Colonic mucosa (tissue), 4 donors: ENCODE results near the gene CD72. TPM values are rescaled to one million over a fixed set of nuclear protein-coding genes. Genes with fewer than 3 reads are reported as not detected.
A peak's percentile ranks its signal among the peaks of the same experiment; 100 is the strongest.
"Not testable (repeated sequence)": the region's sequence is repeated elsewhere in the genome, so short reads cannot be mapped to it uniquely, and the experiment has no call there.

ENCODE experiments used
- DNase-seq: peaks from one replicate; pipeline ENCODE4 v3.0.0-alpha.2; 2020
- H3K27ac ChIP-seq: fragments of 200-600 bp; one replicate; pipeline ENCODE4 v1.8.0; 2021
- H3K27me3 ChIP-seq: fragments of 200-600 bp; one replicate; pipeline ENCODE4 v1.8.0; 2021
- H3K36me3 ChIP-seq: fragments of 200-600 bp; one replicate; pipeline ENCODE4 v1.8.0; 2021
- H3K4me1 ChIP-seq: fragments of 200-600 bp; one replicate; pipeline ENCODE4 v1.8.0; 2021; ENCODE audit warnings: mild to moderate bottlenecking
- H3K4me3 ChIP-seq: fragments of 200-600 bp; one replicate; pipeline ENCODE4 v1.8.0; 2021
- H3K9ac ChIP-seq, 2 donors: one replicate each; pipeline ENCODE4 v1.7.0; 2013; ENCODE audit warnings: control low read depth in 2 of 2, low read depth in 2 of 2, low read length in 2 of 2
- H3K9me3 ChIP-seq: fragments of 200-600 bp; one replicate; pipeline ENCODE4 v1.8.0; 2021
- intact Hi-C: fragments of 100-400 bp; cut with DNase I; formaldehyde crosslinking; loops from one replicate; pipeline ENCODE4 v1.14.1; 2022
- total RNA-seq, 2 donors: library from RNA; stranded (reverse); fragmentation: NEBNext Ultra II Directional in 1 of 2; extraction: Animal tissue kit (Norgen Biotek cat#: 25700) in 1 of 2; gene quantifications; one replicate each; pipeline ENCODE4 v1.2.1, GENCODE V29; 2021
- TF ChIP-seq, protein P1 (sequence below): fragments of 200-600 bp; IDR thresholded peaks from one replicate; pipeline ENCODE4 v1.8.0; 2022; ENCODE audit warnings: antibody characterized with exemption, mild to moderate bottlenecking
- donor health status: healthy.
- donor health status: DM: no; HTN: no; CAD: no.
- donor health status: DM: no; HTN: no; CAD: no.

CD72 gene
- total RNA-seq, 2 donors from 2014 or later, result 0.69 to 2.7 TPM

DNA sequence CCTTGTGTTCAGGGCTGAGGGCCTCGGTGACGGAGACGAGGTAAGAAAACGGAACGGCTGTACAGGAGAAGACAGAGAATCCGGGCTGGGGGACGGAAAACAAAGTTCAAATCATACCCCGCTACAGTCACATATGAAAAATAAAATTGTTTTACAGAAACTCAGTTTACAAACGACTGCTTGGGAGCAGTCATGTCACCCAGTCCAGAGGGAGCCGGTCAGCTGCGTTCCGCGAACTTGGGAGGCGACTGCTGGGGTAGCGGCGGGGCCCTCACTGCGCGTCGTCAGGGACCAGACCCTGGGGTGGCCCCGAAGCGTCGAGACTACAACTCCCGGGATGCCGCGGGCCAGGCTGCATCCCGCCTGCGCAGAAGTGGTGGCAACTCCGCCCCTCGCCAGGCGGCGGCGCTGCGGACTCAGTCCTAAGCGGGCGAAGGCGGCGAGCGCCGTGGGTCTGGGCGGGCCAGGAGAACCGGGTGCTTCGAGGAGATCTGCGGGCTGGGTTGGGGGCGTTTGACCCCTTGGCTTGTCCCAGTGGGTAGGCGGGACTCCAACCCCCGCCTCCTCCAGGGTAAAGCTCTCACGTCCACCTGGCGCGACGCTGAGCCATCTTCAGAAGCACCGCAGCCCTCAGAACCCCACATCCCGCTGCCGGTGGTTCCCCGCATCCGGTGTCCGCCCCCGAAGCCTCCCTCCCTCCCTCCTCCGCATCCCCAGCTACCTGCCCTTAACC, 28.5 kb upstream of the CD72 start:
- H3K4me1 ChIP-seq, result peaks cover 4% of the 10 kb centered on the region
- H3K9me3 ChIP-seq, result no peaks in the 10 kb centered on the region
- peak overlapping the region; percentile 42 for H3K4me3 ChIP-seq
- H3K27ac ChIP-seq, result peak overlapping the region; percentile 82
- no peaks in the 10 kb centered on the region for H3K27me3 ChIP-seq
- peak overlapping the region; percentile 83 to 88 for H3K9ac ChIP-seq
- intact Hi-C loops, result no loop called here
- peak; percentile 94 for DNase-seq
- no peaks in the 10 kb centered on the region for H3K36me3 ChIP-seq
- TF ChIP-seq, protein P1, sequence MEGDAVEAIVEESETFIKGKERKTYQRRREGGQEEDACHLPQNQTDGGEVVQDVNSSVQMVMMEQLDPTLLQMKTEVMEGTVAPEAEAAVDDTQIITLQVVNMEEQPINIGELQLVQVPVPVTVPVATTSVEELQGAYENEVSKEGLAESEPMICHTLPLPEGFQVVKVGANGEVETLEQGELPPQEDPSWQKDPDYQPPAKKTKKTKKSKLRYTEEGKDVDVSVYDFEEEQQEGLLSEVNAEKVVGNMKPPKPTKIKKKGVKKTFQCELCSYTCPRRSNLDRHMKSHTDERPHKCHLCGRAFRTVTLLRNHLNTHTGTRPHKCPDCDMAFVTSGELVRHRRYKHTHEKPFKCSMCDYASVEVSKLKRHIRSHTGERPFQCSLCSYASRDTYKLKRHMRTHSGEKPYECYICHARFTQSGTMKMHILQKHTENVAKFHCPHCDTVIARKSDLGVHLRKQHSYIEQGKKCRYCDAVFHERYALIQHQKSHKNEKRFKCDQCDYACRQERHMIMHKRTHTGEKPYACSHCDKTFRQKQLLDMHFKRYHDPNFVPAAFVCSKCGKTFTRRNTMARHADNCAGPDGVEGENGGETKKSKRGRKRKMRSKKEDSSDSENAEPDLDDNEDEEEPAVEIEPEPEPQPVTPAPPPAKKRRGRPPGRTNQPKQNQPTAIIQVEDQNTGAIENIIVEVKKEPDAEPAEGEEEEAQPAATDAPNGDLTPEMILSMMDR, result peak; percentile 83

DNA sequence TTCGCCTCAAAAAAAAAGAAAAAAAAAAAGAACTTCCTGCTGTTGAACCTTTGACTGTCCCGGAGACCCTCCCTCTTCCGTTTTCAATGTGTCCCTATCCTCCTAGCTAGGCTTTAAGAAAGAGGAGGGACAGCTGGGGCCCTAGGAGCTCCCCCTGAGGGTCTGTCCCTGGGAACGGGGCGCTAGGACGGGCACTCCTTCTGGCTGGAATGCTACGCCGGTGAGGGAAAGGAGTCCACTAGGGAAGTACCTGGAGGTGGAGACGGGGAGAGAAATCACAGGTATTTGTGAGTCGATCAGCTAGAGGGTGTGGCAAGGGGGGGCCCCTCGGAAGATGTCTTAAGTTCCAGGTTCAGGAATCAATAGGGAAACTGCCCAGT, 27.9 kb upstream of the CD72 start:
- peak; percentile 59 for DNase-seq
- peak overlapping the region; percentile 82 for H3K27ac ChIP-seq
- no peaks in the 10 kb centered on the region for H3K27me3 ChIP-seq
- H3K36me3 ChIP-seq, result no peaks in the 10 kb centered on the region
- TF ChIP-seq, protein P1, result no peak
- H3K4me3 ChIP-seq, result peak overlapping the region; percentile 42
- H3K4me1 ChIP-seq, result no peaks in the 10 kb centered on the region
- no peaks in the 10 kb centered on the region for H3K9me3 ChIP-seq
- intact Hi-C loops, result no loop called here
- peak overlapping the region; percentile 83 to 88 for H3K9ac ChIP-seq

DNA sequence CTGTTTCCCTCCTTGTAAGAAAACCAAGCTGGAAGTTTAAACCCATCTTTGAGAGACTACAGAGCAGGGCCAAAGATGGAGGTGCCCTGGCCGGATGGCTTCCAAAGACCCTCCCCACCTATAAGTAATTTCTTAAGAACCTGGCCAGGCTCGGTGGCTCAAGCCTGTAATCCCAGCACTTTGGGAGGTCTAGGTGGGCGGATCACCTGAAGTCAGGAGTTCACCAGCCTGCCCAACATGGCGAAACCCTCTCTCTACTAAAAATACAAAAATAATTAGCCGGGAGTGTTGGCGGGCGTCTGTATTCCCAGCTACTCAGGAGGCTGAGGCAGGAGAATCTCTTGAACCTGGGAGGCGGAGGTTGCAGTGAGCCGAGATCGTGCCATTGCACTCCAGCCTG, 27.5 kb upstream of the CD72 start:
- H3K4me1 ChIP-seq, H3K27me3 ChIP-seq, H3K9me3 ChIP-seq, intact Hi-C loops, H3K36me3 ChIP-seq, DNase-seq: not testable (repeated sequence)
- H3K27ac ChIP-seq, result peak overlapping the region; percentile 82
- peak overlapping the region; percentile 42 for H3K4me3 ChIP-seq
- H3K9ac ChIP-seq, result peak overlapping the region; percentile 83 to 88

DNA sequence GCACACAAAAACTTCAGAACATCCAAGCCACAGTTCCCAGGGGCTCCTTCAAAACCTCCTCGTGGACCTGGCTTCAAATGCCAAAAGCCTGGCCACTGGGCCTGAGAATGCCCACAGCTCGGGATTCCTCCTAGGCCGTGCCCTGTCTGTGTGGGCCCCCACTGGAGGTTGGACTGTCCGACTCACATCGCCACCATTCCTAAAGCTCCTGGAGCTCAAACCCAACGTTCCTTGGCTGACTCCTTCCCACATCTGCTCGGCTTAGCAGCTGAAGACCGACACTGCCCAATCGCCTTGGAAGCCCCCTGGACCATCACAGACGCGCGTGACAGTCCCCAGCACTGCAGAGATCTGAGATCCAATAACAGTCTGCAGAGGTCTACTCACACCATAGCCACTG, 24.8 kb upstream of the CD72 start:
- Histone ChIP-seq H3K27ac (no peak overlapping the region), H3K9ac (no peak overlapping the region), H3K4me1 (no peaks in the 10 kb centered on the region), H3K4me3 (no peak overlapping the region), H3K9me3 (no peaks in the 10 kb centered on the region), H3K36me3 (no peaks in the 10 kb centered on the region), H3K27me3 (no peaks in the 10 kb centered on the region)
- TF ChIP-seq, protein P1, result no peak
- intact Hi-C loops, result no loop called here
- no peak for DNase-seq

DNA sequence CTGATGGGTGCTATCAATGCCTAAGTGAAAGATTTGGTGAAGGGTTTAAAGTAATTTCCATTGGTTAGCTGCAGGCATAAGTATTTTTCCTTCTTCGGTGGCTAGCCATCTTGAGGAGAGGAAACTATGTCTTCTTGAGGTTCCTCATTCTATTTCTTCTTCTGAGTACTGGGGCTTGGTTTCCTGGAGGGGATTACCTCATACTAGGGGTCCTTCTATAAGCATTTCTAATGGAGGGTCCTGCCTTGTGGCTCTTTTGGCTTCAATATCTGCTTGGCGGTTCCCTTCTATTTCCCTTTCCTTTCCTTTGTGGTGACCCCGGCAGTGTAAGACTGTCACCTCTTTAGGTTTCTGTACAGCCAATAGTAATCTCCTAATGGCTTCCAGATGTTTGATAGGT, 23.3 kb upstream of the CD72 start:
- H3K4me1 ChIP-seq, DNase-seq, H3K4me3 ChIP-seq, H3K9me3 ChIP-seq, H3K27ac ChIP-seq, intact Hi-C loops, H3K27me3 ChIP-seq, H3K36me3 ChIP-seq, H3K9ac ChIP-seq: not testable (repeated sequence)

DNA sequence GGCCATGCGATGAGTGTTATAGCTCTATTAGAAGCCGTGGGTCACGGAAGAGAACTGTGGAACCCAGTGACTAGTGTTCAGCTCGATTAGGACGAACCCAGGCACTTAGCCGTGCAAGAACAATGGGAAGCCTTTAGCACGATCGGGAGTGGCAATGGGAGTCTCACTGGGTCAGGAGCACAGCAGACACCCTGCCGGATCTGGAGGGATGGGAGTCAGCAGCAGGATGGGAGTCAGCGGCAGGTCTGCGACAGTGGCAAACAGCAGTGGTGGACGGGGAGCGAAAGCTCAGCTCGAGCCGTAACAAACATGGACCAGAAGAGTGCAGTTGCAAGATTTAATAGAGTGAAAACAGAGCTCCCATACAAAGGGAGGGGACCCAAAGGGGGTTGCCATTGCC, 22.2 kb upstream of the CD72 start:
- H3K27me3 ChIP-seq, result not testable (repeated sequence)

DNA sequence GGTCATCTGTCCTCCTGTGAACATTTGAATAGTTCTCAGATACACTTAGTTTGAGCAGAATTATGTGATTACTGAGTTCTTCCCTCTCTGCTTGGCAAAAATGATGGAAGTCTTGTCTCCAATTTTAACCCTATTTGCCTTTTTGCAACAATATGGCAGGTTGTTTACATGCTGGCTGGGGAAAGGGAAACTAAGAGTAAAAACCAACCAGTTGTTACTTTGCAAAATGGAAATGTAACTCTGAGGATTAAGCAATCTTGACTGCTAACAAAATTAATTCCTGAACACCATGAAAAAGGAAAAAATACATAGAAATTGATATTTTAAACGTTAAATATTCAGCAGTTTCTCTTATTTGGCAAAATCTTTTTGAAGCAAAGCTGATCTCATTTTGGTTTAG, 21.4 kb upstream of the CD72 start:
- Histone ChIP-seq H3K4me3 (no peak overlapping the region), H3K9ac (no peak overlapping the region), H3K36me3 (no peaks in the 10 kb centered on the region), H3K4me1 (no peaks in the 10 kb centered on the region), H3K27ac (no peak overlapping the region), H3K27me3 (no peaks in the 10 kb centered on the region), H3K9me3 (no peaks in the 10 kb centered on the region)
- intact Hi-C loops, result no loop called here
- DNase-seq, result no peak
- TF ChIP-seq, protein P1, result no peak

More for the DNA sequence above, 22.2 kb upstream of the CD72 start:
- intact Hi-C loops, H3K9ac ChIP-seq, DNase-seq, H3K9me3 ChIP-seq, H3K4me1 ChIP-seq, H3K4me3 ChIP-seq, H3K36me3 ChIP-seq, H3K27ac ChIP-seq: not testable (repeated sequence)

DNA sequence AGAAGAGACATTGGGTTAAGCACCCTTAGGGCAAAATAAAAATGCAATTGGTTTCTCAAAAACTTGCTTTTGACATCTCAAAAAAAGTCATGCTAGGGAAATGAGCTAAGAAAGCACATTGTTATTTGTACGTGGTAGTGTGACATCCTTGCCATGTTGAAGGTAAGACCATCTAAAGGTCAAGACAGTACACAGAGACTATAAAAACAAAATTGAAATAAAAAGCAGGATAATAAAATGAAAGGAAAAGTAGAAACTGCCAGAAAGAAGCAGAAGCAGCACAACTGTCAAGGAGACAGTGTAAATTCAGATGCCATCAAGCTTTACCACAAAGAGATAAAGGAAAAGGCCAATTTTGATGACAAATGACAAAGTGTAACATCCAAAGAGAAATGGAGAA, 21.0 kb upstream of the CD72 start:
- intact Hi-C loops, H3K27me3 ChIP-seq, H3K27ac ChIP-seq, H3K9me3 ChIP-seq, H3K9ac ChIP-seq, DNase-seq, H3K36me3 ChIP-seq, H3K4me3 ChIP-seq, H3K4me1 ChIP-seq: not testable (repeated sequence)

DNA sequence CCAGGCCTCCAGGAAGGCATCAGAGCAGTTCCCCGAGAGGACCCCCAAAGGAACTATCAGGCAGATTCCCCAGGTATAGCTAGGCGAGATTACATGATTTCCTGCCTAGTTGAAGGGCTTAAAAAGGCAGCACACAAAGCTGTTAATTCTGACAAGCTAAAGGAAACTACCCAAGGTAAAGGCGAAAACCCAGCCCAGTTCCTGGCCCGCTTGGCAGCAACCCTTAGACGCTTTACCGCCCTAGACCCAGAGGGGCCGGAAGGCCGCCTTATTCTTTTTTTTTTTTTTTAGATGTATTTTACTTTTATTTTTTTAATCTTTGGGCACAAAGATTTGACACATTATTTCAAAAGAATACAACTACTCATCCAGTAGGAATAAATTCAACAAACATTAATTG, 20.5 kb upstream of the CD72 start:
- H3K9ac ChIP-seq, H3K27ac ChIP-seq, H3K4me3 ChIP-seq, H3K4me1 ChIP-seq, H3K9me3 ChIP-seq, H3K27me3 ChIP-seq, H3K36me3 ChIP-seq, DNase-seq, intact Hi-C loops: not testable (repeated sequence)

DNA sequence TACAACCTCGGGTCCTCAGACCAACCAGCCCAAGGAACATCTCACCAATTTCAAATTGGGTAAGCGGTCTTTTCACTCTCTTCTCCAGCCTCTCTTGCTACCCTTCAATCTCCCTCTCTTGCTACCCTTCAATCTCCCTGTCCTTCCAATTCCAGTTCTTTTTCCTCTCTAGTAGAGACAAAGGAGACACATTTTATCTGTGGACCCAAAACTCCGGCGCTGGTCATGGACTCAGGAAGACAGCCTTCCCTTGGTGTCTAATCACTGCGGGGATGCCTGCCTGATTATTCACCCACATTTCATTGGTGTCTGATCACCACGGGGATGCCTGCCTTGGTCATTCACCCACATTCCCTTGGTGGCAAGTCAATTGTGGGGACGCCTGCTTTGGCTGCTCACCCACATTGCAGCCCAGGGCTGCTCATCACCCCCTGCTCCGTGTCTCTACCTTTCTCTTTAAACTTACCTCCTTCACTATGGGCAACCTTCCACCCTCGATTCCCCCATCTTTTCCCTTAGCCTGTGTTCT, 19.3 kb upstream of the CD72 start:
- H3K27ac ChIP-seq, H3K4me1 ChIP-seq, H3K4me3 ChIP-seq, DNase-seq, intact Hi-C loops, H3K27me3 ChIP-seq, H3K9me3 ChIP-seq, H3K36me3 ChIP-seq, H3K9ac ChIP-seq: not testable (repeated sequence)
